Activated T-cell treated with anti-CD3 and anti-CD28 coated beads for 4 hours (primary cell): Measurements from ENCODE around the gene RANBP1.
"Not testable (repeated sequence)": the region's sequence is repeated elsewhere in the genome, so short reads cannot be mapped to it uniquely, and the experiment has no call there.

Experiments used
- DNase-seq: peaks from one replicate; pipeline ENCODE4 v3.0.0-alpha.2; 2020

Gene RANBP1

DNA sequence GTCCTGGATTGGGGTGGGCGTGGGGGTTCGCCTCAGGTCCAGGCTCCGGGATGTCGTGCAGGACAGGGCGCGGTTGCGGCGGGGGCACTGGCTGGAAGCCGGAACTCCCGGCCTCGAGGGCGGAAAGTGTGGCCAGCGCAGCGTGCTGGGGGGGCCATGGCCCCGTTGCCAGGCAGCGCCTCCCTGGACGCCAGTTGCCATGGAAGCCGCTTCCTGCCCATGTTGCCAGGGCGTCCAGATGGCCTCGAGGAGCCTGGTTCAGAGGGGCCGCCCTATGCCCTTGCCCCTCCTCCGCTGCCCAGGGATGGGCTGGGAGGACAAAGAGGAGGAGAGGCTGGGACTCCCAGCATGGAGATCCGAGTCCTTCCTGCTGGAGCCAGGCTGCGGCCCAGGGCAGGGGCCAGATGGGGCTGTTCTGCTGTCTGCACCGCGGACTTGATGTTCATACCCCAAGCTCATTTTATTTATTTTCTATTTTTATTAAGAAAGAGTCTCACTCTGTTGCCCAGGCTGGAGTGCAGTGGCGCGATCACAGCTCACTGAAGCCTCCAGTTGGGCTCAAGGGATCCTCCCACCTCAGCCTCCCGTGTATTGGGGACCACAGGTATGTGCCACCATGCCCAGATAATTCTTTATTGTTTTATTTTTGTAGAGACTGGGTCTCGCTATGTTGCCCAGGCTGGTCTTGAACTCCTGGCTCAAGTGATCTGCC lies 39.6 kb downstream of the RANBP1 start:
- no peak for DNase-seq

DNA sequence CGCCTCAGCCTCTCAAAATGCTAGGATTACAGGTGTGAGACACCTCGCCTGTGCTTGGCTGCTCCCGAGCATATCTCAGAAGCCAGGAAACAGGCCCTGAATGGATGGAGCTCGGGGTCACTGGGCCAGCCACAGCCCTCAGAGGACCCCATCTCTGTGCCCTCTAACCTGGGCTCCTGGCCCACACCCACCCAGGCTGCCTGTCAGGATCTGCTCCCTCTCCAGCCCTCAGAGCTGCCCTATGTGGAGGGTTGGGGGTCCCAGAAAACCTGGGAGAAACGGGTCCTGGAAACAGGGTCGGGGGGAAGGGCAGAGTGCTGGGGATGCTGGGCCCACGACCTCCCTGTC lies 40.1 kb downstream of the RANBP1 start:
- DNase-seq = no peak

DNA sequence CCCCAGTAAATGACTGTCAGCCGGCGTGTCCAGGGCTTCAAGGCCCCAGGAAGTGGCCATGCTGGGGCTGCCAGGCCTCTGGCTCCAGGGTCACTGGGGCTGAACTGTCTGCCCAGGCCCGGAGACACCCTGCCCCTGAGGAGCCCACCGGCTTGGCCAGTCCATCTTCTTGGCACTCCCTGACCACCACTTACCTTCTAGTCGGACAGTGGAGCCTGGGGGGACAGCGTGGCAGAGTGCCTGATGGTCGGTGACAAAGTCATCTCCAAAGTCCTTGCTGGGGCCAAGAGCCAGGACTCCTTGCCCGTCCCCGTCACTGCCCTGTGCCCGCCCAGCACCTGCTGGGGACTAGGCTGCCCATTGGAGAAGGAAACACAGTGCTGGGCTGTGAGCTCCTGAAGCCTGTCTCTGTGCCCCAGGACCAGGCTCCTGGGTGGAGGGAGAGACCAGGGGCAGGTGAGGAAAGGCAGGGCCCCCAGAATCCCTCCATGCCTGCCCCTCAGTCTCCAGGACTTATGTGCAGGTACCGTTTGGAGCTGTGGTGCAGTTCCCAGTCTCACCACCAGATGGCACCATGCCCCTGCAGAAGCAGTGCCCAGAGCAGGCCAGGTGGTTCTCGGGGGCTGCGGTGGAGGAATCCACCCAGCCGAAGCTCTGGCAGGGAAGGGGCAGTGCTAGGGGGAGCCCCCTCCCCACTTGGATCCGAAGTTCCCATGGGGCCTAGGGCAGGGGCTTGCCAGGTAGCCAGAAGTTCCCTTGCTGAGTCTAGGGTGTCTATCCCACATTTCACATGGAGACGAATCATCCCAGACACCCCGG lies 40.9 kb downstream of the RANBP1 start:
- DNase-seq = peak; percentile 91

DNA sequence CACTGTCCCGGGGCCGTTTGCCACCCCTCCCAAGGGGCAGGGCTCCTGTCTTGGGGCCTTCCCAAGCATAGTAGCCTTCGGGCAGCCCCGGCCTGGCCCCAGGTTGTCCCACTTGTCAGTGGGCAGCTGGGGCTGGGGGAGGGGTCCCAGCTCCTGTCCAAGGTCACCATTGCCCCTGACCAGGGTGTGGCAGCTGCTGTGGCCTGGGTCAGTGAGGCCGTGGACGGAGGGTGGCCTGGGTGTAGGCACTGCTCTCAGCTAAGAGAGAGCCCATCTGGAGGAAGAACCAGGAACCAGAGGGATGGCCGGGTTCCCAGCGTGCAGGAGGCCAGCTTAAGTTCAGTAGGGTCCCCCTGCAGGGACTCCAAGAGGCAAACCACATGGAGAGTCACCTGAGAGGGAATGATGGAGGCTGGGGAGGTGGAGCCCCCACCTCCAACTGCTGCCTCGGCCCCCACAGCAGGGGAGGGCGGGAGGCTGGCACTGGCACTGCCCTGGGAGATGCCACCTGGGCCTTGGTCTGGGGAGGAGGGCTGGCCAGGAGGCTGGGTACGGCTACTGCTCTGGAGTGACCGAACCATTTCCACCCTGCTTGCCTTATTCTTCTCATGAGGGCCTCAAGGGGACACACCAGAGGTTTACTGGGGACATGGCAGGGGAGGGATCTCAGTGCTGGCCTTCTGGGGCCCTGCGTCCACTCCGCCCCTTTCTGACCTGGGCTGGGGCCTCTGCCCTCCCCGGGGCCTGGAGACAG lies 41.7 kb downstream of the RANBP1 start:
- DNase-seq = no peak

DNA sequence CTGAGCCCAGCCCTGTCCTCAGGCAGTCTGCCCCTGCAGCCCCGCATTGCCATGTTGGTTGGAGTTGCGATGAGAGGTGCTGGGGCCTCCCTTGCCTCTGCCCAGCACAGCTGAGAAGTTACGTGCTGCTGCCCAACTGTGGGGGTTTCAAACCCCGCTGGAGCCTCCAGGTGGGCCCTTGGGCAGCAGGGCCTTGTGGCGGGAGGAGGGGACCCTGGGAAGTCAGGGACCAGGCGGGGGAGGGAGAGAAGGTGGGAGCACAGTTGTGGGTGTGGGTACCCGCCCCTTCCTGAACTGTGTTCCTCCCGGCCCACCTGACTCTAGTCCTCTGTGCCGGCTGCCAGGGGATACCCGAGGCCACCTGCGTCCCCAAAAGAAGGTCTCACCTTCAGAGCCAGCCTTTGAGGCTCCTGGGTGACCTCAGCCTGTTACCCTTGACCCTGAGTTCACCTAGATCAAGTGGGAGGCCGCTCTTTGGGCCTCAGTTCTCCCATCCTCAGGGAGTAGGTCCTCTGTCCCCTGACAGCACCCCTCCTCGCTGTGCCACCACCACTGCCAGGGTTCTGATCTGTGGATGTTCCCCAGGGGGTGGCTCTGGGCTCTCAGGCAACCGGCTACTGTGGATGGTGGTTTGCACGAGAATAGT lies 42.6 kb downstream of the RANBP1 start:
- no peak for DNase-seq

DNA sequence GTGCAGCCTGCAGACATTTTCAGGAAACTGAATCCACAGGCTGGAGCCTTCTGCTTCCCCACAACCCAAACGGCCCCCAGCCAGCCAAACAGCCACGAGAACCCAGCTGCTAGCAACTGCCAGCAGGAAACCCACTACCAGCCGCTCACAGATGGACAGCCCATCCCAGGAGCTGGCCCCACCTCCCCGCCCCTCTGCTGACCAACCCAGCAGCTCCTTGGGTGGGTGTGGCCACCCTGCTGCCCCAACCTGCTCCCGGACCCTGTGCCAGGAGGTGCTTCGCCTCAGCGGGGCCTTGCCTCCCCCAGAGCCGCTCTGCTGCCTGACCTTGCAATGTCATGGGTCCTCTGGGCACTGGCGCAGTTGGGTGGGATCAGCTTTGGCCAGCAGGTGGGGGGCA lies 43.2 kb downstream of the RANBP1 start:
- DNase-seq = no peak

DNA sequence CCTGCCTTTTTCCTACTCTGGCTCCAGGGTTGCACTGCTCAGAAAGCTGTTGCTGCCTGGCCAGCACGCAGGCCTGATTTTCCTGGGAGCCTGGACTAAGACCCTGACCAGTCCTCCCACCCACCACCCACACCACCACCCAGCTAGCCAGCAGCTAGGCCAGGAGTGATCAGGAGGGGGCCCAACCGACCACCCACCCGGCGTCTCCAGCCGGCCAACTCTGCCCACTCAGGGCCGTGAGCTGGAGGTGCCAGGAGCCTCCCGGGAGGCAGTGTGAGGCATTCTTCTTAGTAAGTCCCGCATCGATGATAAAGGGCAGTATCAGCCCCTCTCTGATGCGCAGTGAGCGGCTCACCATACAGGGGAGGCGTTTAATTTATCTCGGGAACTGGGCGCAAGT lies 43.6 kb downstream of the RANBP1 start:
- DNase-seq = not testable (repeated sequence)

DNA sequence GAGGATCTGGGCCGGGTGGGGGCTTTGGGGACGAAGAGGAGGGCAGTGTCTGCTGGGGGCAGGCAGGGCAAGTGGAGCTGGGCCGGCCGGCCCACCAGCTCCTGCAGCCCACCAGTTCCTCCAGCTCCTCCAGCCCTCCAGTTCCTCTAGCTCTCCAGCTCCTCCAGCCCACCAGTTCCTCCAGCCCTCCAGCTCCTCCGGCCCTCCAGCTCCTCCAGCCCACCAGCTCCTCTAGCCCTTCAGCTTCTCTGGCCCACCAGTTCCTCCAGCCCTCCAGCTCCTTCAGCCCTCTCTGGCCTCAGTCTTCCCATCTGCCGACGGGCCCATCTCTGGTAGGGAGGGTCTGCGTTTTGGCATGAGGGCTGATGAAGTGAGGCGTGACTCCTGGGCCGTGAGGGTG lies 44.1 kb downstream of the RANBP1 start:
- DNase-seq = no peak

DNA sequence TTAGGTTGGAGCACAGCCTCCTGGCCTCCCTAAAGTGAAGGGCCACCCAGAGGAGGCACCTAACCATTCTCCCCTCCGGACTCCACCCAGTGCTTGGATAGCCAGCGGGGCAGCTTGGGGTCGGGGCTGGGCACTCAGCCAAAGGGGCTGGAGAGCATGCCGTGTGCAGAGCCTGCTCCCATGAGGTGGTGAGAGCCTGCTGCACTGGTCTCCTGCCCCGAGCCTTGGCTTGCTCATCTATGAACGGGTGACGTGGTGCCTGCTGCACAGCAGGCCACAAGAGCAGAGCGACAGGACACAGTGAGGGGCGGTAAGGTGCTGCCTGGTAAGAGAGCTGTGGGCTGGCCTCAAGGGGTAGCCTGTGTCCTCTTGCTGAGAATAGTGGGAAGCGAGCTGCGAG lies 49.0 kb downstream of the RANBP1 start:
- DNase-seq = no peak

DNA sequence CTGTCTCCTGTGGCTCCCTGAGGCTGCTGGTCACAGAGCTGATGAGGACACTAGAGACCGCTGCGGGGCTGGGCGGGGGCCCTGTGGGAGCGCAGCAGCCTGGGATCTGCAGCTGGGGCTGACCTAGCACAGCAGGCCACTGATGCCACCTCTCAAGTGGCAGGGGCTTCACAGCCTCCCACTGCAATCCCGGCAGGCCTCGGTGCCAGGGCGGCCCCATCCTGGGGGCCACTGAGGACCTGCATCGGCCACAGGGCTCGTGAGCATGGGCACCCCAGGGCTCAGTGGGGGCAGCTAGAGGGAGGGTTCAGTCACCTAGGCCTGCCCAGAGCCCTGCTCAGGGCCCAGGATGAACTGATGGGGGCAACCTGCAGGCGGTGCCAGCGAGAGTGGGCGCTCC lies 49.5 kb downstream of the RANBP1 start:
- DNase-seq = no peak

DNA sequence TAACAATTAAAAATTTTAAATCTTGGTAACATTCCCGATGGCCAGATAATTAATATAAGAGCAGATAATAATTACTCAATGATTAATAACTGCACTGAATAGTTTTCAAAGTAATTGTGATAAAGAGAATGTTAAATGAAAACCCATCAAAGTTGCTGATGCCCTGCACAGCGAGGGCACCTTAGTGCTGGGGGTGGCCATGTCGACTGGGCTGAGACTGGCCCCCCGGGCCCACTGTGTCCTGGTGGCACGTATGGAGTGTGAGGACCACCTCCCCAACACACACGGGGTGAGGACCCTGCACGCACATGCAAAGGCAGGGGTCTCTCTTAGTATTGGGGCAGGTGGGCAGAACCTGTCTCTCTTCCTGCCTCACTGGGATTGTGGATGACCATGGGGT lies 50.0 kb downstream of the RANBP1 start:
- no peak for DNase-seq

DNA sequence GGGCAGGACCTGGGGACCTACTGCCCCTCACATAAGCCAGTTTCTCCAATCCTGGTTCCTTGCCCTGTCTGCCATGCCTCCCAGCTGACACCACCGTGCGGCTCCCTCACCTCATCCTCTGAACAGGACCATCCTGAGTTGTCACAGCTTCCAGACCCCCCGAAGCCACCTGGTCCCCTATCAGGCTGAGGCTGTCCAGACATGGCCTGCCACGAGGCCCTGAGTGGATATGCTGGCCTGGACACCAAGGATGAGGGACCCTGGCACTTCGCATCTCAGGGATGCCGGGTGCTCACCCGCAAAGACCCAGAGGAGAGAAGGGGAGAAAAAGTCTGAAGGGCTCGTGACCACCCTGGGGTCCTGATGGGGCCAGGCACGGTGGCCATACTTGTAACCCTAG lies 50.8 kb downstream of the RANBP1 start:
- no peak for DNase-seq

DNA sequence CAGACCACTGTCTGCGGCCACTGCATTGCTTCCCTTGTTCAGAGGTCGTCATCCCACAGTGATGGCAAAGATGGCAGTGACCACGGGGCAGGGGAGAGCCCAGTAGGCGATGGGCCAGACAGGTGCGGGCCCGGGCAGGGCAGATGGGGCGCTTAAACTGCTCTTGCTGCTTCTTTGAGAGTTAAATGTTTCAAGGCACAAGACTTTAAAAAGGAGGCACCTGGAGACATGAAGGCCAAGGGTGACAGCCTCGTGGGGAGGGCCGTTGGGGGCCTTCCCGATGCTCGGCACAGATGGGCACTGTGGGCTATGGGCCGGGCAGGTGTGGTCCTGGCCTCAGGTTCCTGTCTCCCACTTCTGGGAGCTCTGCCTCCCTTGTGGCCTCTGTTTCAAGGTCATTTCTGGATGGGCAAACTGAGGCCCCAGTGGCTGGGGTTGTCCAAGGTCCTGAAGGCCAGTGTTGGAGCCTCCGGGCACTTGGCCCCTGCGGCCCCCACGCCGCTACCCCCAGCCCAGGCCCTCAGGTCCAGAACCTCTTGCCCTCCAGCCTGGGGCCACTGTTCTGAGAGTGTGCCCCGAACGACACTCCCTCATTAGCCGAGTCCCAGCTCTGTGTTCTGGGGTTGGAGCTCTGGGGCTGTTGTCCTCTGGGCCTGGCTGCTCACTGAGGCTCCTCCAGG lies 51.9 kb downstream of the RANBP1 start:
- DNase-seq = no peak

DNA sequence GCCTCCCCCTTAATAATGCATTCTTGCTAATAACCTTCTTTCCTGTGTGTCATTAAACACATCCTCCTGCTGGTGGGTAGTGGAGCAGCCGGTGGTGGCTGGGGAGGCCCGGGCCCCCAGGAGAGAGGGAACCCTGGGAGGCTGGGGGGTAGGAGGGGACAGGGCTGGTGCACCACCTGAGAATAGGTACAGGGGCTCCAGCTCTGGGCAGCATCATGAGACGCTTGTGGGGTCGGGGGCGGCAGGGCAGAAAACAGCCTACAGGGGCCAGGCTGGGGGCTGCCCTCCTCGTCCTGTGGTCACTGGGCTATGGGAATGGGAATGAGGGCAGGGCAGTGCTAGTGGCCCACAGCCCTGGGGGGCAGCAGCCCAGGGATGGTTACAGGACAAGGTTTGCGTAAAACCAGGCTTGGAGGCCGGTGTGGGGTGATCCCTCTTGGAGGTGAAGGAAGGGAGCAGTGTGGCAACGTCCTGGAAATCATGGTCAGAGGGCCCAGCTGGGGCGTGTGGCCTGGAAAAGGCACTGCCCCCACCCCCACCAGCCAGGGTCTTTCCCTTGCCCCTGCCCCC lies 53.4 kb downstream of the RANBP1 start:
- DNase-seq = no peak

DNA sequence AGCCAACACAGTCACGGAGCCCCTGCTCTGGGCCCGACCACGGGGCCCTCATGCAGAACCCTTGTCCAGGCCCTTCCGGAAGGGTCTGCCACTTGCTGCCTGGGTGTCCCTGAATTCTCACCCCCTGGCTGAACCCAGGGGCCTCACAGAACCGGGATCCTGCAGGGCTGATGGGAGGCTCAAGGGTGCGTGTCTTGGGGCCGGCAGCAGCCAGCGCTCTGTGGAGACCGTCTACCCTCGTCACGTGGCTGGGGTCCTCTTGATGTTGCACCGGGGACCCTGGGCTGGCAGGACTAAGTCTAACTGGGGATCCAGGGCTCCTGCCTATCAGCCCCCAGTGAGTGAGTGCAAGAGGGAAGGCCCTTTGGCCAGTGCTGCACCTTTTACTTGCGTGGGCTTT lies 54.3 kb downstream of the RANBP1 start:
- no peak for DNase-seq

DNA sequence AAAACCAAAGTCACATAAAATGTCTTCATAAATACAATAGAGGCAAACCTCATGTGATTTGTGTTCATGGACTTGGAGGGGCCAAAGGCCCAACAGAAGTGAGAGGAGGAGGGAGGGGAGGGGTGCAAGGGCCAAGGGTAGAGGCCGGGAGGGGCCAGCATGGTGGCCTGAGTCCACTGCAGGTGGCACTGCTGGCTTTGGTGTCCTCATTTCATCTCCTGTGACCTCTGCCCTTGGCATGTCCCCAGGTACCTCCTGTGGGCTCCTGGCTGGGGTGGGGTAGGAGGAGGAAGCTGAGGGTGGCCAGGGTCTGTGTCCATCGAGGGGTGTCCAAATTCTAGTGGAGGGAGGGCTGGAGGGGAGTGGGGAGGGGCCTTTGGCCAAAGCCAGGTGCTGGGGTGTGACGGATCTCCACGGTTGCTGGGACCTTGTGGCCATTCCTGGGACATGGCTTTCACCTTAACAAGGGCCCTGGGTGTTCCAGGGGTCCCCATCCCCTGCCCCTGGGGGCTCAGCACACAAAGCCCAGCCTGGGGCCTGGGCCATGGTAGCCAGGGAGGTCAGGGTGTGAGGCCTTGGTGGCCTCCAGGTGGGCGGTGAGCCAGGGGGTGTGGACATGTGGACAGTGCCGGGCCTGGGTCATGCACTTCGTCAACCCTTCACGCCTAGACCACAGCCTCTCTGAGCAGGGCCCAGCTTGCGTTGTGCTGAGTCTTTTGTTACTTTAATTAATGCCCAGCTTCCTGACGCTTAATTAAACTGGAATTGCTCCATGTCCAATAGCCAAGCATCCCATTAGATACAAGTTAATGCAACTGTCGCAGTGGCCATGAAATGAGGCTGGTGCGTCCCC lies 55.6 kb downstream of the RANBP1 start:
- no peak for DNase-seq

DNA sequence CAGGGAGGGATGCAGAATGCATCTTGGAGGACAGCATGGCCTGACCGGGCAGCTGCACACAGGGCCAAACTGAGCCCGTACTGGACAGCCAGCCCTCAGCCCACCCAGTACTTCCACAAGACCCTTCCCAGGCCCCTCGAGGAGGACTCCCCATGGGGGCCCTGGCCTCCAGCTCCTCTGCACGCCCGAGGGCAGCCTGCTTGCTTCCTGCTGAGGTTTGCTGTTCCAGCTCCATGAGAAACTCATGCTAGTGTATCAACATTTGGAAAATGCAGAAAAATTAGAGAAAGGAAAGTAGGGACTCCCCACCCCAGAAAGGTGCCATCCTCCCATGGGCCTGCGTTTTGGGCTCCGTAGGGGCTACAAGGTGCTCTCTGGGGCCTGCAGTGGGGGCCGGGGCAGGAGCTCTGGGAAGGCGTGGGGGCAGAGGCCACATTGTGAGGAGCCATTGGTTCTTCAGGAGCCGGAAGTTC lies 56.3 kb downstream of the RANBP1 start:
- no peak for DNase-seq

DNA sequence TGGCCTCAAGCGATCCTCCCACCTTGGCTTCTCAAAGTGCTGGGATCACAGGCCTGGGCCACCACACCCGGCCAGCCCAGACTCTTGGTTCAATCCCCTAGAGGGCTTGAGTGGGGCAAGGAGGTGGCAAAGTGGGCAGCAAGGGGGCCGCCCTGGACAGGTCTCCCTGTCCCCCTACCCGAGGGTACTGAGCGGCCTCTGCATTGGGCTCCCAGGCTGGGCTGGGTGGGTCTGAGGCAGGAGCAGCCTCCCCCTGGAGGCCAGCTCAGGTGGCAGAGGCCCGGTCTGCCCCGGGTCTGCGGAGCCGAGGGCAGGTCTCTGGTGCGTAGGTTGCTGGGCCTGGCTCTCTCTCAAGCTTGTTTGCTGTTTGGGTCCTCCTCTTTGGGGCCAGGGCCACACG lies 57.3 kb downstream of the RANBP1 start:
- no peak for DNase-seq

DNA sequence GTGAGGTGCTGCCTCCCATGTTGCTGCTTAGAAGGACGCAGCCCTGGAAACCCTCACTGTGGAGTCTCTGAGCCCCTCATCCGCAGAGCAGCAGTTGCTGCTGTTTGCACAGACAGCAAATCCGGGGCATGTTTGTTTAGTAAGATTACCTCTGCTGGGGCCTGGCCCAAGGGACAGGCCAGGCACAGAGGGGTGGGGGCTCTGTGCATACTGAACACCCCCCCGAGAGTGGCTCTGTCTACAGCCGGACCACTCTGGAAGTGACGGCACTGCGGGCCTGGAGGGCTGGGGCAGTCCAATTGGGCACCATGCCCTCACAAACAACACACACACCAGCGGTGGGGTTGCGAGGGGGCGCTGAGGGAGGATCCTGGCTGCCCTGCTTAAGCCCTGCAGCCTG lies 57.9 kb downstream of the RANBP1 start:
- DNase-seq = no peak

DNA sequence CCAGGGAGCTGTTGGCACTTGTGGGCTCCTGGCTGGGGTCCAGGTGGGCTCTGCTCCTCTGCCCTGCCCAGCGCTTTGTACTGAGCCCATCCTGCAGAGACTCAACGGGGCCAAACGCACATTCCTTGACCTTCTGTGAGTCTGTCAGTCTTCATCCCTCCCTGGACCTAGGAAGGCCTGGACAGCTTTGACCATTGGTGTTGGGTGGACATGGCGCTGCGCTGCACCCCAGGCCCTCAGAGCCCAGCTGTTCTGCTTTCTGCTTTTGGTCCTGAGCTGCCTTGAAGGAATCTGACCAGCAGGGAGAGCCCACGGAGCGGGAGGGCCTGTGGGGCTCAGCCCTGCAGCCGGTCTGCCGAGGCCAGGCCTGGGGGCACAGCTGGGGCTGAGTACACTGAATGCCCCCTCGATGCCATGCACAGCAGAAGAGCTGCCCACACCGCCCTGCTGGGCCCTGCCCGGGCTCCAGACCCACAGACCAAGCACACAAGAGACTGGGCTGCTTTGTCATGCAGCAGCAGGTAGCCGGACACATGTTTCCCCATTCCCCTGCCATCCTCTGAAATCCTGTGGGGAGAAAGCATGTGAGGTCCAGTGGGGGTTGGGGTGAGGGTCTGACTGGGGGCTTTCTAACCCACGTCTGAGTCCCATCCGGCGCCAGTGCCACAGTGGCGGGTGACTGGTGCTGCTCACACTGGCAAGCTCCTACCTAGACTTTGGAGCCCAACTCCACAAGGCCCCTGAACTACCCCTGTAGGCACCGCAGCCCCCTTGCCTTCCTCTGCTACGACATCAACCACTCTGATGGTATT lies 59.1 kb downstream of the RANBP1 start:
- no peak for DNase-seq

DNA sequence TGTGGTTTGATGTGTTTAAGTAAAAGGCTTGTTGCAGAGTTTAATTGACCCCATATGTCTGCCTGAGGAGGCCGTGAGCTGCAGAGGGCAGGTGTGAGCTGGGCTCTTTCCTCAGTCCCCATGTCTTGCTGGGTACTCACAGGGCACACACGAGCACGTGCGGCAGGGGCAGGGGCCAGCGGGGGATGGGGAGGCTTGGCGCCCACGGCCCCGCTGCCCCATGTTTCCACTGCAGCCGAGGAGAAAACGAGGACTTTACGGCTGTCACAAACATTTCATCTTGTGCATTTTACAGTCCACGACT lies 59.6 kb downstream of the RANBP1 start:
- DNase-seq = no peak
